Body of pancreas (tissue), 4 donors: ENCODE data around the gene TP53AIP1. TPM values are rescaled to one million over a fixed set of nuclear protein-coding genes. Genes with fewer than 3 reads are reported as not detected.

Source experiments
- ATAC-seq: fragments of 150-250 bp; one replicate; pipeline ENCODE4 v1.9.1; 2016
- DNase-seq, 4 donors: peaks; one replicate each; pipeline ENCODE4 v3.0.0-alpha.2; 2019
- H3K27ac ChIP-seq, 4 donors: fragments of 200-600 bp; sonication (generic); 1 replicate in 3 of 4; 2 replicates in 1 of 4; pipeline versions ENCODE4 v1.5.1 to v1.6.1; 2016 to 2019; ENCODE audit warnings: mild to moderate bottlenecking in 1 of 4, mixed read lengths in 1 of 4, moderate library complexity in 1 of 4
- H3K27me3 ChIP-seq, 2 donors: fragments of 200-600 bp; sonication (generic); one replicate each; pipeline ENCODE4 v1.6.0; 2016; ENCODE audit warnings: mild to moderate bottlenecking in 1 of 2
- H3K36me3 ChIP-seq, 2 donors: fragments of 200-600 bp; sonication (generic); replicated peaks in 1 of 2; 2 replicates each; pipeline ENCODE4 v1.5.1; 2016; ENCODE audit warnings: low read depth in 2 of 2; ENCODE audit not compliant: insufficient read depth in 1 of 2
- H3K4me1 ChIP-seq: fragments of 200-600 bp; sonication (generic); one replicate; pipeline ENCODE4 v1.6.0; 2016
- H3K4me3 ChIP-seq, 2 donors: fragments of 200-600 bp; sonication (generic); 1 replicate in 1 of 2; 2 replicates in 1 of 2; pipeline ENCODE4 v1.5.1; 2016 to 2019
- H3K9me3 ChIP-seq, 3 donors: fragments of 200-600 bp; sonication (generic); 1 replicate in 2 of 3; 2 replicates in 1 of 3; pipeline ENCODE4 v1.5.1; 2016
- CTCF ChIP-seq, 7 experiments: fragments of 450-650 bp in 4 of 7; fragments of 200-600 bp in 3 of 7; sonication (generic) in 3 of 7; IDR thresholded peaks; one replicate each; pipeline ENCODE4 v1.5.1; 2016 to 2019; ENCODE audit warnings: antibody characterized with exemption in 7 of 7
- POLR2A ChIP-seq, 3 donors: fragments of 450-650 bp; IDR thresholded peaks; one replicate each; pipeline ENCODE4 v1.6.1; 2016; ENCODE audit warnings: antibody characterized with exemption in 3 of 3, mild to moderate bottlenecking in 2 of 3
- WGBS, 2 donors: methylation state at CpG; one replicate each; pipeline ENCODE4 v1.1.5; 2017; 5-methylcytosine and 5-hydroxymethylcytosine counted together
- intact Hi-C: fragments of 100-400 bp; cut with DNase I; formaldehyde crosslinking; loops from one replicate; pipeline ENCODE4 v1.15.1; 2023
- total RNA-seq, 2 donors: library from RNA; depleted of rRNA; stranded (reverse); fragments of >200 nt; gene quantifications; one replicate each; pipeline ENCODE4 v1.1.0, GENCODE V29; 2016

The TP53AIP1 gene
- total RNA-seq, 2 donors from 2014 or later: not detected

DNA sequence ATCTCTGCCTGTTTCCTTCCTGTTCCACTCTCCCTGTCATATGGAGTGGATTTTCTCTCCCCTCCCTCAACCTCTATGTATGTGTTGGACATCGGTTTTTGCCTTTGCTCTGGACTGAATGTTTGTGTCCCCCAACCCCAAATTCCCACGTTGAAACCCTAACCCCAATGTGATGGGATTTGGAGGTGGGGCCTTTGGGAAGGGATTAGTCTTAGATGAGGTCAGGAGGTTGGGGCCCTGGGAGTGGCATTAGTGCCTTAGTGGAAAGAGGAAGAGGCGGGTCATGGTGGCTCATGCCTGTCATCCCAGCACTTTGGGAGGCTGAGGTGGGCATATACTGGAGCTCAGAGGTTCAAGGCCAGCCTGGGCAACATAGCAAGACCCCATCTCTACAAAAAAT is 11.6 kb downstream of the TP53AIP1 start:
- H3K4me1 ChIP-seq: no peaks in the 10 kb centered on the region
- 75 to 92% methylated on average over 3 of the region's 3 CpGs for WGBS, 2 donors
- H3K27ac ChIP-seq: no peak overlapping the region
- ATAC-seq: no peak
- TF ChIP-seq CTCF (IDR thresholded peaks at IDR 0.05): no peak
- no peak for TF ChIP-seq POLR2A (IDR thresholded peaks at IDR 0.05)
- H3K4me3 ChIP-seq: no peak overlapping the region
- no peak for DNase-seq
- no peaks in the 10 kb centered on the region for H3K36me3 ChIP-seq
- no peaks in the 10 kb centered on the region for H3K9me3 ChIP-seq
- intact Hi-C loops: no loop called here
- no peaks in the 10 kb centered on the region for H3K27me3 ChIP-seq

- no peak for TF ChIP-seq CTCF (IDR thresholded peaks at IDR 0.05)
- no peak for TF ChIP-seq POLR2A (IDR thresholded peaks at IDR 0.05)
- no peak for ATAC-seq
- Histone ChIP-seq H3K27ac (no peak overlapping the region), H3K4me3 (no peak overlapping the region), H3K4me1 (peaks cover under 1% of the 10 kb centered on the region), H3K9me3 (no peaks in the 10 kb centered on the region), H3K36me3 (no peaks in the 10 kb centered on the region), H3K27me3 (no peaks in the 10 kb centered on the region)
- 69 to 84% methylated on average over 11 to 12 of the region's 12 CpGs for WGBS, 2 donors
- DNase-seq: no peak
- intact Hi-C loops: no loop called here
Observed at GRCh38 chr11:128929991-128930390, 12.7 kb downstream of the TP53AIP1 start.

DNA sequence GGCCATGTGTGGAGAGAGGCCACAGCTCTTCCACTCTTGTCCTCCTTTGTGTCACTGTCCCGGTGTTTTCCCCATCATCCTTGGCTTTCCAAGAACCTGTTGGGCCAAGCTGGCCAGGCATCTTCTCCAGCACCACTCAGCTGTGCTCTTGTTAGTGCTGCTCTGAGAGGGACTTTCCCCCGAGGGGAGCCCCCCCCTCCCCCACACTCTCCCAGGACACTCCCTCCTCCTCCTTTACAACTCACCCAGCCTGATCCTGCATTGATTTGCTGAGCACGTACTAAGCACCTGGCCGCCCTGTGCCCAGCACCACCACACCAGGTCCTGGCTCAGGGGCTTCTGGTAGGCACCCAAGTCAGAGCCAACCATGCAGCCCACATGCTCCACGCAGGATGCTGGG is 13.2 kb downstream of the TP53AIP1 start:
- no peak overlapping the region for H3K4me3 ChIP-seq
- TF ChIP-seq CTCF (IDR thresholded peaks at IDR 0.05): no peak
- TF ChIP-seq POLR2A (IDR thresholded peaks at IDR 0.05): no peak
- no peaks in the 10 kb centered on the region for H3K27me3 ChIP-seq
- no peak overlapping the region for H3K27ac ChIP-seq
- DNase-seq: no peak
- H3K9me3 ChIP-seq: no peaks in the 10 kb centered on the region
- no peaks in the 10 kb centered on the region for H3K36me3 ChIP-seq
- peaks cover 6% of the 10 kb centered on the region for H3K4me1 ChIP-seq
- intact Hi-C loops: no loop called here
- no peak for ATAC-seq
- WGBS, 2 donors: 57 to 70% methylated on average over 5 of the region's 5 CpGs

- Histone ChIP-seq H3K27me3 (no peaks in the 10 kb centered on the region), H3K4me1 (peaks cover 6% of the 10 kb centered on the region), H3K9me3 (no peaks in the 10 kb centered on the region), H3K27ac (no peak overlapping the region), H3K36me3 (no peaks in the 10 kb centered on the region), H3K4me3 (no peak overlapping the region)
- 72 to 73% methylated on average over 5 of the region's 5 CpGs for WGBS, 2 donors
- intact Hi-C loops: no loop called here
- DNase-seq (no peak), ATAC-seq (no peak)
- TF ChIP-seq POLR2A (IDR thresholded peaks at IDR 0.05): no peak
- TF ChIP-seq CTCF (IDR thresholded peaks at IDR 0.05): no peak
Observed at GRCh38 chr11:128928400-128928799, 14.3 kb downstream of the TP53AIP1 start.

GRCh38 chr11:128927683-128928336 is 14.9 kb downstream of the TP53AIP1 start:
- H3K4me3 ChIP-seq: no peak overlapping the region
- intact Hi-C loops: no loop called here
- no peaks in the 10 kb centered on the region for H3K36me3 ChIP-seq
- 65 to 78% methylated on average over 12 of the region's 12 CpGs for WGBS, 2 donors
- no peaks in the 10 kb centered on the region for H3K27me3 ChIP-seq
- peaks cover 6% of the 10 kb centered on the region for H3K4me1 ChIP-seq
- H3K27ac ChIP-seq: no peak overlapping the region
- no peak for ATAC-seq
- DNase-seq: no peak
- TF ChIP-seq CTCF (IDR thresholded peaks at IDR 0.05) (no peak), POLR2A (IDR thresholded peaks at IDR 0.05) (no peak)
- H3K9me3 ChIP-seq: no peaks in the 10 kb centered on the region
